ENCODE measurements around the gene DCLRE1A. TPM values are rescaled to one million over a fixed set of nuclear protein-coding genes. Genes with fewer than 3 reads are reported as not detected.

Gene DCLRE1A
- total RNA-seq = 1 to 10 TPM; 2.2 to 3.9 (median 3.6) TPM

DNA sequence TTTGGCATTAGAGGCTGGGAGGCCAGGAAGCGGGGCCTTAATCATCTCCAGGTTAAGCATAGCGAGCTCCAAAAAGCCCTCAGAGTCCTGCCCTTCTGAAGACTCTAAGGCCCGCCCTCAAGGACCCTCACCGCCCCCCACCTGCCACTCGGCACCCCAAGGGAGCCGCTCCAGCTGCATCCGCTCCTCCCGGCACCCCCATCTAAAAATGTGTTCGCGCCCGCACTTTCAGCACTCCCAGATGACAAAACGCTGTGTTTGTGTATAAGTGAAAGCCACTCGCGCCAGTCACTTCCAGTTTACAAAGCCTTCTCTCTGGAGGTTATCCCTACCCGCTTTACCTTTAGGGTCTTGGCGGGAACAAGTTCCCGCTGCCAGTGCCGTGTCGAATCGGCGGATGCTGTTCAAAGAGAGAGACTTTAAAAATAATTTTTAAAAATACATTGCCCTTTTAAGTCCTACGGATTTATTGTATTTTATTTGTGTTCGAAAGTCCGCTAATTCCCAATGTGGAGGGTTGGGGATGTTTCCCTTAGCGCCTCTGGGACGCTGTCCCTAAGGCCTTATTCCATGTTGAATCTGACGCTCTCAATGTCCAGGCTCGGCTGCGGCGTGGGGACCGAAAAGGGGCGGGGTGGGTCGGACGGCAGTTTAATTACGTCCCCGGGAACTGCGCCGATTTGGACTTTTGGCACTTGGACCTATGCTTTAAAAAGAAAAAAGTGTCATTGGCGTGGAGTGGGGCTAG is at the start of gene DCLRE1A, which contains the start of gene NHLRC2:
DCLRE1A (minus strand) TSS at position 70 of the 748 bp plus-strand sequence. CDS start 900 bp downstream, outside the sequence.
NHLRC2 (plus strand) TSS at position 649 of the 748 bp plus-strand sequence. CDS start 212 bp downstream, outside the sequence.
- DNase-seq (ENCODE audit: low spot score) (peak; percentile 48), ATAC-seq (ENCODE audit: low FRiP score) (peak; percentile 83)
- TF ChIP-seq, protein P1, sequence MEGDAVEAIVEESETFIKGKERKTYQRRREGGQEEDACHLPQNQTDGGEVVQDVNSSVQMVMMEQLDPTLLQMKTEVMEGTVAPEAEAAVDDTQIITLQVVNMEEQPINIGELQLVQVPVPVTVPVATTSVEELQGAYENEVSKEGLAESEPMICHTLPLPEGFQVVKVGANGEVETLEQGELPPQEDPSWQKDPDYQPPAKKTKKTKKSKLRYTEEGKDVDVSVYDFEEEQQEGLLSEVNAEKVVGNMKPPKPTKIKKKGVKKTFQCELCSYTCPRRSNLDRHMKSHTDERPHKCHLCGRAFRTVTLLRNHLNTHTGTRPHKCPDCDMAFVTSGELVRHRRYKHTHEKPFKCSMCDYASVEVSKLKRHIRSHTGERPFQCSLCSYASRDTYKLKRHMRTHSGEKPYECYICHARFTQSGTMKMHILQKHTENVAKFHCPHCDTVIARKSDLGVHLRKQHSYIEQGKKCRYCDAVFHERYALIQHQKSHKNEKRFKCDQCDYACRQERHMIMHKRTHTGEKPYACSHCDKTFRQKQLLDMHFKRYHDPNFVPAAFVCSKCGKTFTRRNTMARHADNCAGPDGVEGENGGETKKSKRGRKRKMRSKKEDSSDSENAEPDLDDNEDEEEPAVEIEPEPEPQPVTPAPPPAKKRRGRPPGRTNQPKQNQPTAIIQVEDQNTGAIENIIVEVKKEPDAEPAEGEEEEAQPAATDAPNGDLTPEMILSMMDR (IDR thresholded peaks at IDR 0.05) = no peak

DNA sequence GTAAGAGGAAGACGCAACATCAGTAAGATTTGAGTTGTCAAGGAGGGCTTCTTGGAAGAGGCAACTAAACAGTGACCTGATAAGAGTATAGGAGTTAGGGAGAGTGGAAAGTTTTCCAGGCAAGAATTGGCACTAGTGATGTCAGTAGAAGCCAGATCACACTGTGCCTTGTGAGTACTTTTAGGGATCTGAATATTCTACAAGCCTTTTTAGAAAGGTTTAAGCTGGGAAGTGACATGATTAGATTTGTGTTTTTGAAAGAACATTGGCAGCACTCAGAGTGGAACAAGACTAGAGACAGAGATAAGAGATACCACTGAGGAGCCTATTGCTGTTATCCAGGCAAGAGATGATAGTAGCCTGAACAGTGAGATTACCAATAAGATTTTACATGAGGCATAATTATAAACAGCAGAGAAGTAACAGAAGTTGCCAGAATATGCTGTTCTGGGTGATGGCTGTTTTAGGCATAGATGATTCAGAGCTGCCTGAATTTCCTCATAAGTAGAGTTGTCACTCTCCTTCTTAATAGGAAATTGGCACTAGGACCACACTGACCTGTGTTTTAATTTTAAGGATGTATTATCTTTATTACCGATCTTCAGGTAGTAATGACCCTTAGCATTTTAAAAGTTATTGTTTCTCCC is 46.2 kb upstream of the DCLRE1A start:
- ATAC-seq (ENCODE audit: low FRiP score) (no peak), DNase-seq (ENCODE audit: low spot score) (no peak)
- TF ChIP-seq, protein P1 (IDR thresholded peaks at IDR 0.05) = no peak

DNA sequence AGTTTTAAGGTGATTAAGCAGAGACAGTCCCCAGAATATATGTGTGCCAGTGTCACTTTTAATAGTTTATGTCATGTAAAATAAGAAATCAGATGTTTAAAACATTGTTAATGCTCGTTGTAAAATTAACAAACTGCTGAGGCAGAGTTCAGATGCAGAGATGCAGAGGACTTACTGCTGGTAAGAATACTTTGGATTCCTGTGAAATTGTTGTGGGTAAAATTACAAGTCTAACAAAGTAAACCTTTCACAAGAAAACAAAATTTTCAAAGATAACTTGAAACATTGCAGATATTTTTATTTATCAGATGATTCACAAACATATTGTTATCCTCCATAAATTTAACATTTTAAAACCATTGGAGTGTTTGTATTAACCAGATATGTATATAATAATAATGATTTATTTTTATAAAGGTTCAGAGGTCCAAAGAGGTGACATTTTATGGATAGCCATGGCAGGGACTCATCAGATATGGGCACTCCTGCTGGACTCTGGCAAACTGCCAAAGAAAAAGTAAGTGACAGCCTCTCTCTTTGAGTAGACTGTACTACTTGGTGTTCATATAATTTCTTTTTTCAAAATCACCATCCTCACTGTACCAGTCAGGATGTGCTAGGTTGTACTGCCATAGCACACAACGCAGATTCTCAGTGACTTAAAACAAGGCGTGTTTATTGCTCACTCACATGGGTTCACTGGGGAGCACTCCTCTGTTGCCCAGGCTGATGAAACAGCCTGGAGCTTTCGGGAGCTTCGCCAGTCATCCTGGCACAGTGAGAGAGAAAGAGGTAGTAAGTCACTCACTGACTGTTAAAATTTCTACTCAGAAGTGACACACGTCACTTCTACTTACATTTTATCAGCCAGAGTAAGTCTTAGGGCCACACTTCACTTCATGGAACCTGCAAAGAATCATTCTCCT is 44.1 kb upstream of the DCLRE1A start:
- ATAC-seq (ENCODE audit: low FRiP score) (no peak), DNase-seq (ENCODE audit: low spot score) (no peak)
- TF ChIP-seq, protein P1 (IDR thresholded peaks at IDR 0.05) = no peak

DNA sequence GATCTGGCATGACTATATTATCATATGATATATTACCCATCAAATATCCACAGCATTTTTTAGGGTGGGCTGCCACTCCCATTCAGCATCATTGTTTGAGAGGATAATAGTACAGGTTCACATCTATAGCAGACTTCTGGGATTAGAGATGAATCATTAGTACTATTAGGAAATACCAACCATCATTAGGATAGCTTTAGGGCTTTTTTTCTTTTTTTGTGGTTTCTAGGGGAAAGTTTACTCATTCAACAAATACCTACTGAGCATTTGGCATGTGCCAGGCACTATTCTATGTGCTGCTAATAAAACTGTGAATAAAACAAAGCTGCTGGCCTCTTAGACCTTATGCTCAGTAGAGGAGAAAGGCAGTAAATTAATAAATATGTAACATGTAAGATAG is 41.1 kb upstream of the DCLRE1A start:
- DNase-seq (ENCODE audit: low spot score) (no peak), ATAC-seq (ENCODE audit: low FRiP score) (no peak)

DNA sequence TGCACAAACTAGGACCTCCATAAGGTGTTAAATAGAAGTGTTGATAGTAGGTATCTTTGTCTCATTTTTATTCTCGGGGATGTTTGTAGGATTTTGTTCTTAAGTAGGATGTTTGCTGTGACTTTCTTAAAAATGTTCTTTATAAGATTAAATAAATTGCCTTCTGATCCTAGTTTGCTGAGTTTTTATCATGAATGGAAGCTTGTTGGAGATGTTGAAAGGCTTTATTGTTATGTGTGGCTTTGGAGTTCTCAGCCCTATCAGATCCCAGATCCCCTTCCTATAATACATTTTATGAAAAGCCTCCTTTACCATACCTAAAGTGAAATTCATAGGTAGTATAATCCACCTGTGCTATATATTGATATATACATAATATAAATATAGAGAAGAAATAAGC is 40.7 kb upstream of the DCLRE1A start:
- TF ChIP-seq, protein P1 (IDR thresholded peaks at IDR 0.05) = no peak
- ATAC-seq (ENCODE audit: low FRiP score) = no peak
- DNase-seq (ENCODE audit: low spot score) = no peak

More for the DNA sequence above, 41.1 kb upstream of the DCLRE1A start:
- TF ChIP-seq, protein P1 (IDR thresholded peaks at IDR 0.05) = no peak

DNA sequence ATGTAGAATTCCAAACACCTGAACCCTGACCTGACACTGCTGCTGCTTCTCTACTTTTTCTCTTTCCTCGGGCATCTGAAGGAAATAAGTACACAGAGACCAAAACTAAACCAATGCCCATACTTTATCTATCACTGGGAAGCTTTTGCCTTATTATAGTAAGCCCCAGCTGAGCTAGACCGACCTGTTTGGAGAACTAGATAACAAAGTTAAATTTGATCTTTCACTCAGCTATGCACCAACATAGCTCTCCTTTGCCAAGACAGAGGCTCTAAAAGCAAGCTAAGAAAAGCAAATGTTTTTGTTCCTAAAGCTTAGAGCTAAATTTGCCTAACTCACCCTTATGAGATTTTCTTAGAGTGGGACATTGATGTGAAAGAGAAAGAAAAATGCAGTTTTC is 39.7 kb upstream of the DCLRE1A start:
- DNase-seq (ENCODE audit: low spot score) (no peak), ATAC-seq (ENCODE audit: low FRiP score) (no peak)
- TF ChIP-seq, protein P1 (IDR thresholded peaks at IDR 0.05) = no peak

Data from omental fat pad (tissue), 4 donors.